WTC11 (cell line): Measurements from ENCODE around the gene PDZRN4. TPM values are rescaled to one million over a fixed set of nuclear protein-coding genes. Genes with fewer than 3 reads are reported as not detected.

Experiments used
- ATAC-seq: fragments of 200-7000 bp; cut with Tn5 transposase; 2 replicates; pipeline ENCODE4 v1.10.0; 2021; ENCODE audit warnings: mild to moderate bottlenecking, moderate library complexity
- CTCF ChIA-PET: fragments of 300-600 bp; sonication (Branson Sonifier 250); formaldehyde crosslinking; loops from one replicate; lab custom pipeline; 2021; ENCODE audit warnings: antibody characterized with exemption; lab: Charles Lee
- POLR2A ChIA-PET: fragments of 350-600 bp; sonication (Branson Sonifier 250); formaldehyde crosslinking; loops from one replicate; lab custom pipeline; 2021; ENCODE audit warnings: antibody characterized with exemption; lab: Charles Lee
- DNase-seq: peaks from one replicate; pipeline ENCODE4 v3.0.0; 2021; ENCODE audit warnings: low spot score
- H3K27ac Mint-ChIP-seq: 2 replicates; pipeline ENCODE4 v1.8.0; 2021; ENCODE audit warnings: mixed read lengths
- H3K27me3 Mint-ChIP-seq: 2 replicates; pipeline ENCODE4 v1.8.0; 2021; ENCODE audit warnings: low read depth, mild to moderate bottlenecking, moderate library complexity, mixed read lengths
- H3K36me3 Mint-ChIP-seq: 2 replicates; pipeline ENCODE4 v1.8.0; 2021; ENCODE audit warnings: mixed read lengths
- H3K4me1 Mint-ChIP-seq: 2 replicates; pipeline ENCODE4 v1.8.0; 2022; ENCODE audit warnings: mixed read lengths
- H3K4me3 Mint-ChIP-seq: 2 replicates; pipeline ENCODE4 v1.8.0; 2021; ENCODE audit warnings: mild to moderate bottlenecking, moderate library complexity, mixed read lengths
- H3K9me3 Mint-ChIP-seq: 2 replicates; pipeline ENCODE4 v1.8.0; 2021; ENCODE audit warnings: mixed read lengths
- CBFB ChIP-seq: sonication (generic); formaldehyde crosslinking; IDR thresholded peaks from 2 replicates; pipeline ENCODE4 v1.8.1; 2022; ENCODE audit warnings: mild to moderate bottlenecking, low read depth, missing genetic modification reagents
- CDX4 ChIP-seq: fragments of 250-450 bp; sonication (Bioruptor Pico); IDR thresholded peaks from 2 replicates; pipeline ENCODE4 v1.9.0; 2021; ENCODE audit warnings: moderate library complexity, mild to moderate bottlenecking, inconsistent platforms, borderline replicate concordance
- CREM ChIP-seq: sonication (generic); formaldehyde crosslinking; IDR thresholded peaks from 2 replicates; pipeline ENCODE4 v1.8.1; 2022; ENCODE audit warnings: mild to moderate bottlenecking, missing genetic modification reagents, moderate library complexity
- FOXJ3 ChIP-seq: sonication (generic); formaldehyde crosslinking; IDR thresholded peaks from 2 replicates; pipeline ENCODE4 v1.9.0; 2021; ENCODE audit warnings: missing genetic modification reagents, mild to moderate bottlenecking, borderline replicate concordance
- FOXK1 ChIP-seq: sonication (generic); formaldehyde crosslinking; IDR thresholded peaks from 2 replicates; pipeline ENCODE4 v1.8.0; 2022; ENCODE audit warnings: mild to moderate bottlenecking, moderate library complexity, missing genetic modification reagents
- FOXP1 ChIP-seq: sonication (generic); formaldehyde crosslinking; IDR thresholded peaks from 2 replicates; pipeline ENCODE4 v1.8.0; 2022; ENCODE audit warnings: missing genetic modification reagents, mild to moderate bottlenecking, moderate library complexity, borderline replicate concordance
- MLX ChIP-seq: sonication (generic); formaldehyde crosslinking; IDR thresholded peaks from 2 replicates; pipeline ENCODE4 v1.8.1; 2023; ENCODE audit warnings: mild to moderate bottlenecking, missing genetic modification reagents, moderate library complexity
- NFE2L1 ChIP-seq: sonication (generic); formaldehyde crosslinking; IDR thresholded peaks from 2 replicates; pipeline ENCODE4 v1.8.1; 2023; ENCODE audit warnings: missing genetic modification reagents
- NR1H2 ChIP-seq: sonication (generic); formaldehyde crosslinking; IDR thresholded peaks from 2 replicates; pipeline ENCODE4 v1.9.0; 2021; ENCODE audit warnings: mild to moderate bottlenecking, moderate library complexity, missing genetic modification reagents
- PRDM15 ChIP-seq: sonication (generic); formaldehyde crosslinking; IDR thresholded peaks from 2 replicates; pipeline ENCODE4 v1.8.0; 2022; ENCODE audit warnings: missing genetic modification reagents
- SMAD4 ChIP-seq: sonication (generic); formaldehyde crosslinking; IDR thresholded peaks from 2 replicates; pipeline ENCODE4 v1.8.0; 2022; ENCODE audit warnings: mild to moderate bottlenecking, missing genetic modification reagents
- SP1 ChIP-seq: sonication (generic); formaldehyde crosslinking; conservative IDR thresholded peaks from 2 replicates; pipeline ENCODE4 v1.8.1; 2022; ENCODE audit warnings: missing genetic modification reagents
- TEAD1 ChIP-seq: sonication (generic); formaldehyde crosslinking; IDR thresholded peaks from 2 replicates; pipeline ENCODE4 v1.8.0; 2022; ENCODE audit warnings: mild to moderate bottlenecking, missing genetic modification reagents
- USF2 ChIP-seq: sonication (generic); formaldehyde crosslinking; IDR thresholded peaks from 2 replicates; pipeline ENCODE4 v1.8.1; 2023; ENCODE audit warnings: mild to moderate bottlenecking, missing genetic modification reagents, moderate library complexity
- ZBTB43 ChIP-seq: sonication (generic); formaldehyde crosslinking; IDR thresholded peaks from 2 replicates; pipeline ENCODE4 v1.8.1; 2023; ENCODE audit warnings: mild to moderate bottlenecking, missing genetic modification reagents
- ZMAT4 ChIP-seq: fragments of 250-450 bp; sonication (Bioruptor Pico); IDR thresholded peaks from 2 replicates; pipeline ENCODE4 v1.9.0; 2021; ENCODE audit warnings: mild to moderate bottlenecking
- ZNF219 ChIP-seq: sonication (generic); formaldehyde crosslinking; IDR thresholded peaks from 2 replicates; pipeline ENCODE4 v1.8.0; 2023; ENCODE audit warnings: missing genetic modification reagents, mild to moderate bottlenecking, borderline replicate concordance
- ZNF512 ChIP-seq: sonication (generic); formaldehyde crosslinking; IDR thresholded peaks from 2 replicates; pipeline ENCODE4 v1.8.1; 2022; ENCODE audit warnings: missing genetic modification reagents, borderline replicate concordance
- total RNA-seq: library from RNA; stranded (reverse); gene quantifications from 3 replicates; pipeline ENCODE4 v1.2.3, GENCODE V29; 2021
- TF ChIP-seq, protein P1 (sequence below): sonication (generic); formaldehyde crosslinking; IDR thresholded peaks from 2 replicates; pipeline ENCODE4 v1.8.1; 2022; ENCODE audit warnings: mild to moderate bottlenecking, missing genetic modification reagents, moderate library complexity, borderline replicate concordance
- TF ChIP-seq, protein P2 (sequence below): fragments of 200-600 bp; IDR thresholded peaks from 2 replicates; pipeline ENCODE4 v1.8.0; 2022; ENCODE audit warnings: antibody characterized with exemption
- TF ChIP-seq, protein P3 (sequence below): fragments of 250-450 bp; sonication (Bioruptor Pico); conservative IDR thresholded peaks from 2 replicates; pipeline ENCODE4 v1.9.0; 2021; ENCODE audit warnings: mild to moderate bottlenecking

Gene PDZRN4
- total RNA-seq, 1 experiment from 2014 or later = 0.09 TPM

GRCh38 chr12:41302979-41303403, 114.9 kb downstream of the PDZRN4 start:
- no peak for DNase-seq
- no peak overlapping the region for H3K27ac Mint-ChIP-seq
- TF ChIP-seq CREM (CRISPR knock-in tag) = no peak
- no peak for TF ChIP-seq CDX4
- TF ChIP-seq CBFB (CRISPR knock-in tag) = no peak
- TF ChIP-seq, protein P1, sequence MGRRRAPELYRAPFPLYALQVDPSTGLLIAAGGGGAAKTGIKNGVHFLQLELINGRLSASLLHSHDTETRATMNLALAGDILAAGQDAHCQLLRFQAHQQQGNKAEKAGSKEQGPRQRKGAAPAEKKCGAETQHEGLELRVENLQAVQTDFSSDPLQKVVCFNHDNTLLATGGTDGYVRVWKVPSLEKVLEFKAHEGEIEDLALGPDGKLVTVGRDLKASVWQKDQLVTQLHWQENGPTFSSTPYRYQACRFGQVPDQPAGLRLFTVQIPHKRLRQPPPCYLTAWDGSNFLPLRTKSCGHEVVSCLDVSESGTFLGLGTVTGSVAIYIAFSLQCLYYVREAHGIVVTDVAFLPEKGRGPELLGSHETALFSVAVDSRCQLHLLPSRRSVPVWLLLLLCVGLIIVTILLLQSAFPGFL = no peak
- no peak for TF ChIP-seq ZMAT4 (CRISPR knock-in tag)
- TF ChIP-seq FOXP1 = no peak
- no peak for TF ChIP-seq PRDM15 (CRISPR knock-in tag)
- no peak for TF ChIP-seq FOXK1 (CRISPR knock-in tag)
- no peak for TF ChIP-seq NR1H2 (CRISPR knock-in tag)
- no peak for TF ChIP-seq ZNF512 (CRISPR knock-in tag)
- TF ChIP-seq ZBTB43 (CRISPR knock-in tag) = no peak
- TF ChIP-seq SMAD4 = no peak
- no peak for TF ChIP-seq MLX (CRISPR knock-in tag)
- TF ChIP-seq, all 79 proteins: peak for 0
- no peak for ATAC-seq
- no peak overlapping the region for H3K4me3 Mint-ChIP-seq
- no peaks in the 10 kb centered on the region for H3K27me3 Mint-ChIP-seq
- ChIA-PET POLR2A (no interaction called here), CTCF (no interaction called here)
- no peaks in the 10 kb centered on the region for H3K36me3 Mint-ChIP-seq
- H3K9me3 Mint-ChIP-seq = peaks cover 5% of the 10 kb centered on the region; the same call in 1 of the 2 replicates
- peaks cover 6% of the 10 kb centered on the region for H3K4me1 Mint-ChIP-seq

- Mint-ChIP-seq H3K27me3 (no peaks in the 10 kb centered on the region), H3K4me3 (no peak overlapping the region), H3K27ac (no peak overlapping the region), H3K36me3 (no peaks in the 10 kb centered on the region), H3K4me1 (peaks cover 6% of the 10 kb centered on the region), H3K9me3 (peaks cover 5% of the 10 kb centered on the region; the same call in 1 of the 2 replicates)
- ATAC-seq = no peak
- CTCF ChIA-PET = no interaction called here
- POLR2A ChIA-PET = no interaction called here
- no peak for DNase-seq
- no peak for TF ChIP-seq SP1 (CRISPR knock-in tag)
- TF ChIP-seq, protein P2, sequence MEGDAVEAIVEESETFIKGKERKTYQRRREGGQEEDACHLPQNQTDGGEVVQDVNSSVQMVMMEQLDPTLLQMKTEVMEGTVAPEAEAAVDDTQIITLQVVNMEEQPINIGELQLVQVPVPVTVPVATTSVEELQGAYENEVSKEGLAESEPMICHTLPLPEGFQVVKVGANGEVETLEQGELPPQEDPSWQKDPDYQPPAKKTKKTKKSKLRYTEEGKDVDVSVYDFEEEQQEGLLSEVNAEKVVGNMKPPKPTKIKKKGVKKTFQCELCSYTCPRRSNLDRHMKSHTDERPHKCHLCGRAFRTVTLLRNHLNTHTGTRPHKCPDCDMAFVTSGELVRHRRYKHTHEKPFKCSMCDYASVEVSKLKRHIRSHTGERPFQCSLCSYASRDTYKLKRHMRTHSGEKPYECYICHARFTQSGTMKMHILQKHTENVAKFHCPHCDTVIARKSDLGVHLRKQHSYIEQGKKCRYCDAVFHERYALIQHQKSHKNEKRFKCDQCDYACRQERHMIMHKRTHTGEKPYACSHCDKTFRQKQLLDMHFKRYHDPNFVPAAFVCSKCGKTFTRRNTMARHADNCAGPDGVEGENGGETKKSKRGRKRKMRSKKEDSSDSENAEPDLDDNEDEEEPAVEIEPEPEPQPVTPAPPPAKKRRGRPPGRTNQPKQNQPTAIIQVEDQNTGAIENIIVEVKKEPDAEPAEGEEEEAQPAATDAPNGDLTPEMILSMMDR = no peak
- TF ChIP-seq ZNF219 (CRISPR knock-in tag) = no peak
- TF ChIP-seq USF2 (CRISPR knock-in tag) = no peak
- TF ChIP-seq, protein P3, sequence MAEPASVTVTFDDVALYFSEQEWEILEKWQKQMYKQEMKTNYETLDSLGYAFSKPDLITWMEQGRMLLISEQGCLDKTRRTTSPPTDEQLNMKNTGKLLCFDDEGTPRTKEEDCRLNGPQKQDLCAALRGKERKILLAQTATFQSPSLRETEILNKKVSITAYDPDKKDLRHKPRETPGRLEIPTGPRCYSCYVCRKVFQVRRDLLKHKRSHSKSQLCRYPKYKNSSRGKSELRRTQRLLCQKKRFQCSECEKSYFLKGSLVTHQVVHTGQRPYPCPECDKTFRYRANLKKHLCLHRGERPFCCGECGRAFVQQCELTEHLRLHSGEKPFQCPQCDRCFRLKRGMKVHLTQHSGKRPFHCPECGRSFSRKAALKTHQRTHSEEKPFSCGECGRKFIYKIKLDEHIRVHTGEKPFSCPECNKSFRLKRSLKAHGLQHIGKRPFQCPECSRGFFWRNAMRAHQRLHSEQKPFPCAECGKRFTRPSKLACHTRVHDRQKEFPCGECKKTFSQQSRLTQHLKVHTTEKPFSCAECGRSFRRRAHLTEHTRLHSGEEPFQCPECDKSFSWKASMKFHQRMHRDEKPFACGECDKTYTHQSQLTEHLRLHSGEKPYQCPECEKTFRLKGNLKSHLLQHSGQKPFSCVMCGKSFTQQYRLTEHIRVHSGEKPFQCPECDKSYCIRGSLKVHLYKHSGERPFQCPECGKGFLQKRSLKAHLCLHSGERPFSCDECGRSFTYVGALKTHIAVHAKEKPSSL (CRISPR knock-in tag) = no peak
- TF ChIP-seq NR1H2 (CRISPR knock-in tag) = no peak
- no peak for TF ChIP-seq TEAD1 (CRISPR knock-in tag)
- TF ChIP-seq FOXJ3 = no peak
- no peak for TF ChIP-seq NFE2L1 (CRISPR knock-in tag)
Measured at GRCh38 chr12:41304526-41304925, 116.4 kb downstream of the PDZRN4 start.
